NCI-H146 treated with DMSO at 0.1 percent for 48 hours (cell line): ENCODE data around the gene UBR4.
A peak's percentile ranks its signal among the peaks of the same experiment; 100 is the strongest.
"Not testable (repeated sequence)": the region's sequence is repeated elsewhere in the genome, so short reads cannot be mapped to it uniquely, and the experiment has no call there.

Experiments
- DNase-seq: peaks from one replicate; lab custom pipeline; 2025; ENCODE audit not compliant: unreplicated experiment; lab: John Stamatoyannopoulos, UW

UBR4 gene

DNA sequence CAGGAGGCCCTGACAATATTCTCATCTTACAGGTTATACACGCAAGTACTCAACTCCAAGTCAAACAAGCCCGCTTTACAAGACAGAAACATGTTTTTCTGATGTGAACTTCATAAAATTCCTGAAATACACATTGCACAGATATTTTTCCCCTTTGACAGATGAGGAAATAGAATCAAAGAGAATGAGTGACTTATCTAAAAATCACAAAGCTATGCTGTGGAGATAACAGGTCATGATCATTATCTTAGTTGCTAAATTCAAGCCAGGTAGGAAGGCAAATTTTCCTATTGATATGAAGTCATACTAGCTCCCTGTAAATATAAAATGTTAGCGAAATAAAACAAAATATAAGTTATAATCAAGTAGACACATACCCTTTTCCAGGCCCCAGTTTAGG lies 18.3 kb downstream of the UBR4 start:
- no peak for DNase-seq

DNA sequence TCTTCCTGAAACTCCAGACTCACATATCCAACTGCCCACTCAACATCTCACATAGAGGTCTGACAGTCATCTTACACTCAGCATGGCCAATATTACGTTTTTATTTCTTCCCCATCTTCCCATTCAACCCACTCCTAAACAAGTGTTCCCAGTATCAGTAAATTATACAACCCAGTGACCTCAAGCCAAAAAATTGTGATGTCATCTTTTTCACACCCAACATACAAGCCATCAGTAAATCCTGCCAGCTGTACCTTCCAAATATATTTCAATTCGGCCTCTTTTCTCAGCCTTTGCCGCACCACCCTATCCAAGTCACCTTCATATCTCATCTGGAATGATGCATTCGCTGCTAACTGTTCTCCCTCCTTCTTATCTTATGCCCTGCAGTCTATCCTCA lies 19.6 kb downstream of the UBR4 start:
- no peak for DNase-seq

DNA sequence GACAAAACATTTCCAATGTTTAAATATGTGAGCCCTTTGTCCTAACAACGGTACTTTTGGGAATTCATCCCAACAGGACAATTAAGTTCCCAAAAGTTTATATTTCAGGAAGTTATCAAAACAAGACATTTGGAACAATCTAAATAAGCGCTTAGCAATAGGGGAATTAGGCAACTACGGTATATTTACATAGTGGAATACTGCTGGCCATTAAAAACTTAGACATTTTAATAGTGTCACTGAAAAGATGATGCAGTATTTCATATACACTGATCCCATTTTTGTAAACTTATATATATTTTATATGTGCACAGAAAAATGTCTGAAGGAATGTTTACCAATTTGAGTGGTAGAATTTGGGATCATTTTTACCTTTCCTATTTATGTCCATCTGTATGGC lies 20.8 kb downstream of the UBR4 start:
- DNase-seq: no peak

DNA sequence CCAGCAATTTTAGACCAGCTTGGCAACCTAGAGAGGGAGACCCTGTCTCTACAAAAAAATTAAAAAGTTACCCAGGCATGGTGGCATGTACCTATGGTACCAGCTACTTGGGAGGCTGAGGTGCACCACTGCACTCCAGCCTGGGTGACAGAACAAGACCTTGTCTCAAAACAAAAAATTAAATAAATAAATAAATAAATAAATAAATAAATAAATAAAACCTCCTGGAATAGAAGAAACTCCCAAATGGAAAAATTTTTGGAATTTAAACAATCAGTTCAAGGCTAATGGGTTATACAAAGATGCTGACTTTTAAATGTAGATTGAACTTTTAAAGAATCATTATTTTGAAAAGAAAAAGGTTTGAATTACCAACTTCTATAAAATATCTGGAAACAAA lies 22.2 kb downstream of the UBR4 start:
- no peak for DNase-seq

DNA sequence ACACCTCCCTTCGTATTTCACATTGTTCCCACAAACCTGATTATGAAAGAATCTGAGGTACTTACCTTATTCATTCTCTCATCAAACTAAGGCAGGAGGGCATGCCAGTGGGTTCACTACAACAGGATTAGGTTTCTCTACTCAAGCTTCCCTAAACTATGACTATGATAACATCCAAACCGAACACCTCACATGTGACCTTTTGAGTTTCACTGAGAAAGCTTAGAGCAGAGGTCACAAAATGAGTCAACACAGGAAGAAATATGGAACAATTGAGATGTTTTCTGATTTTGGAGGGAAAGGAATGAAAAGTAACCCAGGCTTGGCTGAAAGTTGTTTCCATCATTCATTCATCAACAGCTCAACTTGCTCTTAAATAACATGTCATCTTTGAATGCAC lies 24.1 kb downstream of the UBR4 start:
- DNase-seq: no peak

DNA sequence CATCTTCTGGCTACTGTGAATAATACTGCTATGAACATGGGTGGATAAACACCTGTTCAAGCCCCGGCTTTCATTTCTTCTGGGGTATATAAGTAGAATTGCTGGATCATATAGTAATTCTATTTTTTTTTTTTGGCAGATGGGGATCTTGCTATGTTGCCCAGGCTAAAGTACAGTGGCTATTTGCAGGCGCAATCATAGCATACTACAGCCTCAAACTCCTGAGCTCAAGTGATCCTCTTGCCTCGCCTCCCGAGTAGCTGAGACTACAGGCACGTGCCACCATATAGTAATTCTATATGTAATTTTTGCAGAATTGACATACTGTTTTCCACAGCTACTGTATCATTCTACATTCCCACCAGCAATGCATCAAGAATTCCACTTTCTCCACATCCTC lies 27.8 kb downstream of the UBR4 start:
- no peak for DNase-seq

DNA sequence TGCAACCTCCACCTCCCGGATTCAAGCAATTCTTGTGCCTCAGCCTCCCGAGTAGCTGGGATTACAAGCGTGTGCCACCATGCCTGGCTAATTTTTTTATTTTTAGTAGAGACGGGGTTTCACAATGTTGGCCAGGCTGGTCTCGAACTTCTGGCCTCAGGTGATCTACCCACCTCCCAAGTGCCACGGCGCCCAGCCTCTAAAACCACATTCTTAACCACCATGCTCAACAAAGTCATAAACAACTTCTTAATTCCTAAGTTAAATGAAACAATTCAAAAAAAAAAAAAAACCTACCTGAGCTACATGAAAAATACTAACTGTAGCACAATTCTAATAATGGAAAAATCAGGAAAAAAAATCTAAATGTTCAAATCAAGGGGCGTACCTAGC lies 29.8 kb downstream of the UBR4 start:
- DNase-seq: not testable (repeated sequence)

DNA sequence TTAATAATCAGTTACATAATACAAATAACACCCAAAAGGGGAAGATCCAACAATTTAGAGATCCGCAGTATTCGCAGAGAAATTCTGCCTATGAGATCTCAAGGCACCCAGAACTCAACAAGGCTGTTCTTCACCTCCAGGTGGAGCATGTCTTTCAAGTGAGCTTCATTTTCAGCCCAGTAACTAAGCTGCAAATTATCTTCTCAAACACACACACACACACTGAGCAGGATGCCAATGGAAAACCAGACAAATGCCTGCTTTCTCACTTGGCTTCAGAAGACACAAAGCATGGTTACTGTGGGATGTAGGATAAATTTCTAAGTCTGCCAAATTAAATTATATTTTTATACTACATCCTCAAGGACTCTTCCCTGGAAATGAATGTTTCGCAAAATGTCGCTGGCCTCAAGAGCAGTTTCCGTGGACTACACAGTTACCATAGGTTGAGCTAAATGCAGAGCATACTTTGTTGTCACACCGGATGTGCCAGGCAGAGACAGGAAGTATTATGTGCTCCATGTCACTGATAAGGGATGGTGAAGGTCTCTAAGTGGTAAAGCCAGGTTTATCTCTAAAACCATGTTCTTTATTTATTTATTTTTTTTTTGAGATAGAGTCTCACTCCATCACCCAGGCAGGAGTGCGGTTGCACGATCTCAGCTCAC lies 30.3 kb downstream of the UBR4 start:
- DNase-seq: no peak

DNA sequence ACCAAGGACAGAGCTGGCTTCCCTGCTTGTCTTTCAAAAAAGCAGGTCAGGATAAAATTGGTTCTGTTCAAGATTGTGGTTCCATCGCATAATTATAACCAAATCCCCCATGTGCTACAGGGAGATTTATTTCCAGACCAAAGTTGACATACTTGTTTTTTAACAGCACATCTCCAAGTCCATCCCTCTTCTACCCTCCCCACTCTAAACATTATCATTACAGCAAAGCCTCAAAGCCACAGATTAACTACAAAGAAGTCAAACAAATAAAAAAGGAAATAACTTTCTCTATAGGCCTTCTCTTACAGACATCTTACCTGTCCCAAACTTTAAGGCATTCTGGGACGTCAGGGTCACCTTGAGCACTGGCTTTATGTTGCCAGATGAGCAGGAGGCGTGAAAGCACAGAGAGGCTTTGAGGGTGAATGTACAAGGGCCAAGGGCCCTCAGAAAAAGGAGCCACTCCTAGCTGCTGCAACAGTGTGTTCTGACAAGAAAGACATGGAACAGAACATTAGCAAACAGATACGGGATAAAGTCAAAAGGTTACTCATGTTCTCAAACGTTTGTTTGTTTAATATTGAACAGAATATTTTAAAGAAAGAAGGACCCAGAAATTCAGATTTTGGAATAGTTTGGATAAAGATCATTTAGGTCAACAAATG lies 31.2 kb downstream of the UBR4 start:
- DNase-seq: no peak

DNA sequence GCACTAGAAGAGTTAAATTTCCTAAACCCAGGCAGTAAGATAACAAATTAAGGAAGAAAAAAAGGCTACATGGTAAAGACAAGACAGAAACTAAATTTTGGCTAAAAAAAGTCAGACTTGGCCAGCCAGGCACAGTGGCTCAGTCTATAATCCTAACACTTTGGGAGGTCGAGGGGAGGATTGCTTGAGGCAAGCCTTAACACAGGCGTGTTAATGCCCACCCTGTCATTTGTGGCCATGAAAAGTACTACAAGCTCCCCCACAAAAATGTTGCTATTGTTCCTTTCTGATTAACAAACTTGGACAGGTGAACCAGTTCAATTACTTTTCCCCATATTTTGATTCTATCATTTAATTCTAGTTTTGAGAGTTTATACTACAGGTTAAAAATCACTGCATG lies 32.3 kb downstream of the UBR4 start:
- no peak for DNase-seq

DNA sequence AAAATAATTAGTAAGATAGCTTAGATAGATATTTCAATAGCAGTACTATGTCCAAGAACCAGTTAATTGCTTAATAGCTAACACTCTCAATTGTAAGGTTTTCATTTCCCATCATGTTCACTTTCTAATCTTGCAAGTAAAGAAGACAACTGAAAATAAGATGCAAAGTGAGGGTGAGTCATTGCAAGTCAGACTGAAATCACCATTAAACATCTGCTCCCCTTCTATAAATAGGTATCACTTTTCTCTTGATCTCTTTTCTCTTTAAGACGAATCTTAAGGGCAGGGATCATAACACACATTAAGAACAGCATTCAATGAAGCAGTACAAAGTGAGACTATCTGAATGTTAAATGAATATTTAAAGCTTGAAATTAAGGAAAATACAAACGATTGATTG lies 40.4 kb downstream of the UBR4 start:
- no peak for DNase-seq

DNA sequence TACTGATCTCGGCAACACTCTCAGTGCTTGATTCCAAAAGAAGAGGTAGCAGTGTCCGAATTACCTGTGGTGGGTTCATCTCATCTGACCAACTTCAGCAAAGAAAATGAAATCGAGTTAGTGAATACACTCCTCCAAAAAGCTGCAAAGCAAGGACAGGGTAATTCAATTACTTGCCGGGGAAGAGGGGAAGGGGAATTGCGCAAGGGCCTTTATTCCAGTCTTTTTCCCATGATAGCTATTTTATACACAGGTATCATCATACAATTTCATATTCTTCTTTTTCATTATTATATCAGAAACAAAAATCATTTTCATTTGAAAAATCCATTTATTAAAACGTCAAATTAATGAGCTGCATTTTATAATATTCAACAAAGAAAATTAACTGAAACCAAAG lies 42.9 kb downstream of the UBR4 start:
- no peak for DNase-seq

DNA sequence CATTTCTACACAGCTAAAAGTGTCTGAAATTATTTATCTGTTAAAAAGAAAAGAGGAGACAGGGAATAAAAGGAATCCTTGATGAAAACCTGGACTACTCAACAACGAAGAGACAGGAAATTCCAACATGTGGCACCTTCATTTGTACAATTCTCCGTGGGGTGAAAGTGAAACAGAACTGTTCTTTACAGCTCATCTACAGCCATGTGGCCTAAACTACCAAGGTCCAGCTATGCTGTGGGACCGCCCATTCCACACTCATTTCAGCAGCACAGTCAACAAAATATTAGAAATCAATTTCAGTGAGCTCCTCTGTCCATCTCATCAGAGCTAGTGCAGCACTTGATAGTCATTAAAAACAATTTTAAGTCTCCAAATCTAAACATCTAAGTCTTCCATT lies 44.0 kb downstream of the UBR4 start:
- no peak for DNase-seq

DNA sequence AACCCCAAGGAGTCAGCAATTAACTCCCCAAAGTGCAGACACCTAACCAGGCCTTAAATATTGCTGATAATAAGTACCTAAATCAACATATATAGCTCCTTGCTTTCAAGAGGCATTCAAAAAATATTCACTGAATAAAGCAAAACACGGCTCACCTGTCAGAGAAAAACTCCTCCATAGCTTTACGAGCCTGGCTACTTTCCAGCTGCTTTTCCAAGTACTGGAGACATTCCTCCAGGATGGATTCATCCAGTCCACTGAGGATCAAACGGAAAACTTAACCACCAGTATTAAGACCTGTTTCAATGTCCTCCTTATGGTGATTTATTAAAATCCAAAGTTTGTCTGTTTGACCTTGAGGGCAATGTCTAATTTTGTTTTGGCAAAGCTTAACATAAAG lies 44.6 kb downstream of the UBR4 start:
- no peak for DNase-seq

DNA sequence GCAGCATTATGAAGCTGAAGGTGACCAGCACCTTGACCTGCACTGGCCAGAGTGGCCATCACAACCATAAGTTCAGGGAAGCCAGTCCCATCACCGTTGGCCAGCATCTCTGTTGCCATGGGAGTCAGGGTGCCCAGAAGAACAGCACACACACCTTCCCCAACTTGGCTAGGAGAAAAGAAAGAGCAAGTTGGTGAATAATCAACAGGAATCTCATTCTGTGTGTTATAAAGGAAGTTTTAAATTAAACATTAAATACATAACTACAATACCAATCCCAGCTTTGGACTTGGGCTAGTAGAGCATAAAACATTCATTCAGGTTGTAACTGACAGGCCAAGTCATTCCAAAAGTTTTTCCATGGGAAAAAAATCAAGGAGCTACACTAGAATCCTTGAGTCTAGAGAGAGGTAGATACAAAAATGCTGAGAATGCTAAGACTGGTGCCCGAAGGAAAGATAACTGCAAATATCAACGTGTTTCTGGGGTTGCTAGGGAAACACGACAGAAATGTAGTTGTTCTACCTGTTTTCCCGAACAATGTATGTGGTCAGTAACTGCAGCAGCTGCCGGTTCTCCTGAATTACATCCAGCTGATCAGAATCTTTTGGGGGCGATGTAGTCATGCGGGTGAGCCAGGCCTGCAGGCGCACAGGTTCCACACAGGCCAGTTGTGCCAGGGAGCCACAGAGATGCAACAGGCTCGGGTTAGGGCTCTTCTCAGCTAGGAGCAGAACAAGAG lies 45.6 kb downstream of the UBR4 start:
- no peak for DNase-seq

DNA sequence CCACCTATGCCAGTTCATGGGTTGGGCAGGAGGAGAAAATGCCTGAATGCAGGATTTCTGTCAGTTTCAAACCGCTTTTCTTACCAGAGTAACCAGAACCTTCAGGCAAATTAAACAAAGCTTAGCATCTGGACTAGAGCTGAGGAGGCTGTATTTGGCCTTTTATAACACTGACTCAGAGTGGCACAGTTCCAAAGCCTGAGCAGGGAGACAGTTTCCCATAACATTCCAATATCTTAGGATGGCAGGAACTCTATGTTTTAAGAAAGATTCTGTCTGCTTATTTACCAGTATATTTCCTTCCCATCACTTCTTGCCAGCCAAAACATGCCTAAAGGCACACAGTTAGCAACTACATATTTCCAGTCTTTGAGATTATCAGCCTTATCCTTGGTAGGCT lies 46.8 kb downstream of the UBR4 start:
- no peak for DNase-seq

DNA sequence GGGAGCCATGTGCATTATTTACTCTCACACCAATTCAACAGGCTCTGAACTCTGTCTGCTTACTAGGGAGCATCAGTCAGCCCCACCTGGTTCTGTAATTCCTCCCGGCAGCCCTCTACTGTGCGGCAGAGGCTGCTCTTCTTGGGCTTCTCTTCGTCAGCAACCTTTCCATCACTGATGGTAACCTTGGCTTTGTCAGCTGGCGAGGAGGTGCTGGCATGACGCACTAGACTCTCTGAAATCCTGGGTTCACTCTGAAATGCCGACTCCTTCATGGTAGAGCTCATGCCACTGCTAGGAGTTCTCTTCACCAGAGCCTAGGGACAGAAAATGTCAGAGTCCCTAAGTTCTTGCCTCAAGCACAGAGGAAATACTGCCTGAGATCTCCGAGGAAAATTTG lies 49.2 kb downstream of the UBR4 start:
- no peak for DNase-seq

DNA sequence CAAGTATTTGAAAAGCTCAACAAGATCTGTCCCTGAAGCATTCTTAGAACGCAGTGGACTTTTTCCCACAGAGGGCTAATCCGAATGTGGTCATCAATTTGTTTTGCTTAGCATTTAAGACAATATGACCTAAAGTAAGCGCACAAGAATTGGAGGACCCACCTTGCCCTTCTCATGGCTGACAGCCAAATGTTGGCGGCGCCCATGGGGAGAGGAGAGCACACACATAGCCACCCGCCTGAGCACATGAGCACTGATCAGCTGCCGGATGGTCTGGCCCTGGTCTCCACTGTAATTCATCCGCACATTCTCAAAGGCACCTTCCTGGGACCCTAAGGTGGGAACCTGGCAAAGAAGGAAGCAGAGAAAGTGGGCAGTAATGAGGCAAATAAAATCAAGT lies 52.4 kb downstream of the UBR4 start:
- no peak for DNase-seq

DNA sequence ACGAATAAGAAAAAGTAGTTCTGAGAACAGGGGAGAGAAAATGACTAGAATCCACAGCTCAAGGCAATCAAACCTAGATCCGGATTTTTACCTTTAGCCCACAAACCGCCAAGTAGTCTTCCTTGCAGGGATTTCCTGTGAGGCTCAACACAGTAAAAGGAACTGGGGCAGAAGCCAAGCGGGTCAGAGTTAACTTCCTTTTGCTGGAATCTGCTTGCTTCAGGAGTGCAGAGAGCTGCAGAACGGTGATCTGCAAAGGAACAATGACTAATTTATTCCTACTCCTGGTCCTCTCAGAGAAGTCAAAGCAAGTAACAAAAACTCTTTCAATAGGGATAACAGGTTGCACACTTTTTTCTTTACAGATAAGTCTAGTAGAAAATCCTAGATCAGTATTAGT lies 53.4 kb downstream of the UBR4 start:
- DNase-seq: no peak

DNA sequence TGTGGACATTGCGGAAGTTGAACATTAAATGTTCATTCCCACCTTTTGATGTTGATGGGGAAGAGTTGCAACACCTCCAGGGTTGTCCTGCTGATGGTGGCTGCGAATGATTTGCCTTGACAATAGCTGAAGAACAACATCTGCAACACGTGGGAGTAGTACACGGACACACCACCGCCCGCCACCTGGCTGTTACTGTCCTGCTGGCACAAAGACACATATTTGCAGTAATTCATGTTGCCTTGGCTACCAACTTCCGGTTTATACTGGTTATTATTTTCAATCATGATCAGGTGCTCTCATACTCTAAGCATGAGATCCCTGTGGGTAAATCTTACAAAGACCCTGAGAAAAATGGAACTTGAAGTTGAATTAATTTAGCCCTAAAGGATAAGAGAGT lies 55.2 kb downstream of the UBR4 start:
- peak; percentile 73 for DNase-seq

DNA sequence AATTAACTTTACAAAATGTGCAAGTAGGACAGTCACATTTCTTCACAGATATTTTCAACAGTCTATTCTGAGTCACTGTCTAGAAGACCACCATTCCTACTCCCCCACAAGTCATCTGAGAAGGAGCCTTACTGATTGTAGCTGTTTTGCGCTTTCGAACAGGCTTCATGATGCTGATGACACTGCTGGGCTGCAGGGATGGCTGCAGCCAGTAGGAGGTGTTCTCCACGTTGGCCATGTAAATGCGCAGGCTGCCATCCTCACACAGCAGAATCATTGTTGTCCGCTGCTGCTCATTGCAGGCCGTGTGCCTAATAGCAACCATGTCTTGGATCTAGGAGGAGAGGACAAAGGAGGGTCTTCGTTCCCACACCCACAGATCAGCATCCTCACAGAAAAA lies 56.9 kb downstream of the UBR4 start:
- DNase-seq: no peak

DNA sequence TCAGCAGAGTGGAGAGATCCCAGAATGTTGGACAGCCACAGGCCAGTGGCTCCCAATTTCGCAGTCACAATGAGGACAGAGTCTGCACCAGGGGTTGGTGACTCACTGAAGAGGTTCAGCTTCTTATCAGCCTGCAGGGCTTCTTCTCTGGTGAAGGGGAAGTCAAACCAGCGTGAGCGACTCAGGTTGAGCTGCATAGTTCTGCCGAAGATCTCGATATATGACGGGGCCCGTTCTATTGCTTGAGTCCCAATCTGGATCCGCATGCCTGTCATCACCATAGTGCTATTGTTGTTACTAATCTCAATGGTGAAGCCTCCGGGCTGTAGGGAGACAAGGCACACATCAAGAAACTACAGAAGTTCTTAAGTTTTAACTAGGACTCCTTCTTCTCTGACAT lies 58.5 kb downstream of the UBR4 start:
- no peak for DNase-seq

DNA sequence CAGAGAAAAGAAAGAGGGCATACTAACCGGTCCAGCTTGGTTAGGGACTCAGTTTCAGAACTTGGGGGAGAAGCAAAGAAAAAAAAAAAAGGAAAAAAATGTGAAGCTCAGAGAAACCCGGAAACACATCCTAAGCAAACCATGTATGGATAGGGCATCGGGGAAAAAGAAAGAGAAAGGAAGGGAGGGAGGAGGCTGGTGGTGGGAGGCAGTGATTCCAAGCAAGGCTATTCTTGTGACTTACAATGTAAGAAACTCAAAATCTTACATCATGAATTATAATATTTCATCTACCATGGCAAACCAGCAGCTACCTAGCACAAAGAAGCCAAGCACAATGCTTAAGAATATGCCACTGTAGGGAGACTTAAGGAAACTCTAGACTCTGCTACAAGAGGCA lies 60.3 kb downstream of the UBR4 start:
- no peak for DNase-seq
